Hepatocyte (in vitro differentiated cells): ENCODE data around the gene PDE4D. TPM values are rescaled to one million over a fixed set of nuclear protein-coding genes. Genes with fewer than 3 reads are reported as not detected.

Experiments
- DNase-seq: peaks from one replicate; pipeline ENCODE4 v3.0.0-alpha.2; 2016; ENCODE audit warnings: low spot score
- H2AFZ ChIP-seq: fragments of 200-600 bp; sonication (generic); 2 replicates; pipeline ENCODE4 v1.6.0; 2016; ENCODE audit warnings: antibody characterized with exemption, mild to moderate bottlenecking
- H3K27ac ChIP-seq: fragments of 200-600 bp; sonication (generic); 2 replicates; pipeline ENCODE4 v1.5.1; 2016; ENCODE audit warnings: mild to moderate bottlenecking
- H3K27me3 ChIP-seq: fragments of 200-600 bp; sonication (generic); 2 replicates; pipeline ENCODE4 v1.6.1; 2016
- H3K36me3 ChIP-seq: fragments of 200-600 bp; sonication (generic); replicated peaks from 2 replicates; pipeline ENCODE4 v1.5.1; 2016; ENCODE audit warnings: low read depth; ENCODE audit not compliant: insufficient read depth
- H3K4me1 ChIP-seq: fragments of 200-600 bp; sonication (generic); 2 replicates; pipeline ENCODE4 v1.5.1; 2016; ENCODE audit warnings: mild to moderate bottlenecking, moderate library complexity; ENCODE audit not compliant: insufficient read depth
- H3K4me2 ChIP-seq: fragments of 200-600 bp; sonication (generic); 2 replicates; pipeline ENCODE4 v1.6.0; 2016
- H3K4me3 ChIP-seq: fragments of 200-600 bp; sonication (generic); 2 replicates; pipeline ENCODE4 v1.5.1; 2016; ENCODE audit warnings: mild to moderate bottlenecking
- H3K79me2 ChIP-seq: fragments of 200-600 bp; sonication (generic); 2 replicates; pipeline ENCODE4 v1.6.0; 2017; ENCODE audit warnings: mild to moderate bottlenecking
- H3K9me2 ChIP-seq: fragments of 200-600 bp; sonication (generic); replicated peaks from 2 replicates; pipeline ENCODE4 v1.6.0; 2017; ENCODE audit warnings: mild to moderate bottlenecking; ENCODE audit not compliant: insufficient read depth
- H3K9me3 ChIP-seq: fragments of 200-600 bp; sonication (generic); 2 replicates; pipeline ENCODE4 v1.5.1; 2016; ENCODE audit warnings: low read depth, mild to moderate bottlenecking
- H4K20me1 ChIP-seq: fragments of 200-600 bp; sonication (generic); 2 replicates; pipeline ENCODE4 v1.6.0; 2016; ENCODE audit warnings: mild to moderate bottlenecking; ENCODE audit not compliant: insufficient read depth, poor library complexity, severe bottlenecking
- CTCF ChIP-seq: fragments of 200-600 bp; sonication (generic); IDR thresholded peaks from 2 replicates; pipeline ENCODE4 v1.5.1; 2016; ENCODE audit warnings: antibody characterized with exemption, mild to moderate bottlenecking; ENCODE audit not compliant: poor library complexity
- EZH2 ChIP-seq: fragments of 200-600 bp; sonication (generic); IDR thresholded peaks from 2 replicates; pipeline ENCODE4 v1.6.1; 2016; ENCODE audit warnings: antibody characterized with exemption, mild to moderate bottlenecking, borderline replicate concordance
- EZH2phosphoT487 ChIP-seq: fragments of 200-600 bp; sonication (generic); IDR thresholded peaks from one replicate; pipeline ENCODE4 v1.6.1; 2018; ENCODE audit warnings: antibody characterized with exemption, mild to moderate bottlenecking, low read depth, moderate library complexity; ENCODE audit not compliant: unreplicated experiment, severe bottlenecking
- WGBS: methylation state at CpG from one replicate; pipeline ENCODE4 v1.1.6; 2016; ENCODE audit warnings: low lambda C conversion rate; ENCODE audit errors: missing lambda C conversion rate; 5-methylcytosine and 5-hydroxymethylcytosine counted together
- polyA plus RNA-seq: library from polyadenylated mRNA; unstranded; fragments of >200 nt; fragmentation: Nextera tagmentation; extraction: Ambion mirVana; gene quantifications from 2 replicates; pipeline ENCODE4 v1.2.1, GENCODE V29; 2016
- total RNA-seq: library from RNA; depleted of rRNA; stranded (reverse); fragments of >200 nt; gene quantifications from 2 replicates; pipeline ENCODE4 v1.2.3, GENCODE V29; 2014

The PDE4D gene
- total and polyA plus RNA-seq, 2 experiments from 2014 or later, result 14.5 to 45.2 TPM

- no peak for DNase-seq
- H3K9me2 ChIP-seq, result no peaks in the 10 kb centered on the region
- H3K4me3 ChIP-seq, result no peak overlapping the region
- TF ChIP-seq EZH2, result no peak
- no peak for TF ChIP-seq EZH2phosphoT487
- no peak for TF ChIP-seq CTCF
- no peaks in the 10 kb centered on the region for H3K9me3 ChIP-seq
- peaks cover 2% of the 10 kb centered on the region for H3K36me3 ChIP-seq
- WGBS, result 93% methylated on average over 10 of the region's 10 CpGs
- no peaks in the 10 kb centered on the region for H4K20me1 ChIP-seq
- H3K4me1 ChIP-seq, result no peaks in the 10 kb centered on the region
- no peaks in the 10 kb centered on the region for H3K79me2 ChIP-seq
- no peak overlapping the region for H3K4me2 ChIP-seq
- no peak overlapping the region for H3K27ac ChIP-seq
- H2AFZ ChIP-seq, result no peak overlapping the region
- H3K27me3 ChIP-seq, result no peaks in the 10 kb centered on the region
Observed at GRCh38 chr5:58938563-58939424, 954.7 kb downstream of the PDE4D start.

- Histone ChIP-seq H4K20me1 (no peaks in the 10 kb centered on the region), H3K4me1 (no peaks in the 10 kb centered on the region), H3K4me3 (no peak overlapping the region), H3K9me2 (no peaks in the 10 kb centered on the region), H2AFZ (no peak overlapping the region), H3K27ac (no peak overlapping the region), H3K36me3 (peaks cover 2% of the 10 kb centered on the region), H3K27me3 (no peaks in the 10 kb centered on the region), H3K9me3 (no peaks in the 10 kb centered on the region), H3K79me2 (no peaks in the 10 kb centered on the region), H3K4me2 (no peak overlapping the region)
- 83% methylated on average over 11 of the region's 19 CpGs for WGBS
- TF ChIP-seq EZH2phosphoT487 (no peak), CTCF (no peak), EZH2 (no peak)
- no peak for DNase-seq
Observed at GRCh38 chr5:58937031-58937681, 956.4 kb downstream of the PDE4D start.

GRCh38 chr5:58934629-58935097 lies 958.9 kb downstream of the PDE4D start:
- Histone ChIP-seq H3K27me3 (no peaks in the 10 kb centered on the region), H3K36me3 (peaks cover 2% of the 10 kb centered on the region), H3K27ac (no peak overlapping the region), H3K4me3 (no peak overlapping the region), H3K79me2 (no peaks in the 10 kb centered on the region), H3K9me3 (no peaks in the 10 kb centered on the region), H3K4me1 (no peaks in the 10 kb centered on the region), H2AFZ (no peak overlapping the region), H4K20me1 (no peaks in the 10 kb centered on the region), H3K4me2 (no peak overlapping the region), H3K9me2 (no peaks in the 10 kb centered on the region)
- DNase-seq, result no peak
- no peak for TF ChIP-seq EZH2phosphoT487
- no peak for TF ChIP-seq CTCF
- no peak for TF ChIP-seq EZH2
- WGBS, result 53% methylated on average over 3 of the region's 3 CpGs
